Thymus (tissue), 11 donors: Measurements from ENCODE around the gene CALU. TPM values are rescaled to one million over a fixed set of nuclear protein-coding genes. Genes with fewer than 3 reads are reported as not detected.

ENCODE experiments used
- DNase-seq, 9 donors: peaks; one replicate each; pipeline ENCODE4 v3.0.0-alpha.2; 2013; ENCODE audit warnings: low spot score in 9 of 9, low read depth in 6 of 9, missing footprints in 1 of 9
- H3K27ac ChIP-seq, 2 donors: one replicate each; pipeline ENCODE4 v1.5.1; 2013; ENCODE audit warnings: control low read depth in 1 of 2, low read depth in 1 of 2, low read length in 1 of 2, mild to moderate bottlenecking in 1 of 2, moderate library complexity in 1 of 2
- H3K27me3 ChIP-seq, 2 donors: one replicate each; pipeline ENCODE4 v1.5.1; 2013; ENCODE audit warnings: low read length in 1 of 2; ENCODE audit not compliant: control insufficient read depth in 2 of 2, insufficient read depth in 1 of 2
- H3K36me3 ChIP-seq, 2 donors: one replicate each; pipeline ENCODE4 v1.5.1; 2013; ENCODE audit warnings: low read length in 1 of 2, mild to moderate bottlenecking in 1 of 2, moderate library complexity in 1 of 2; ENCODE audit not compliant: control insufficient read depth in 2 of 2, insufficient read depth in 2 of 2
- H3K4me1 ChIP-seq, 2 donors: one replicate each; pipeline ENCODE4 v1.5.1; 2013; ENCODE audit warnings: low read length in 2 of 2; ENCODE audit not compliant: control insufficient read depth in 2 of 2, insufficient read depth in 2 of 2
- H3K4me3 ChIP-seq, 2 donors: one replicate each; pipeline ENCODE4 v1.5.1; 2013; ENCODE audit warnings: low read length in 2 of 2, control low read depth in 1 of 2, mild to moderate bottlenecking in 1 of 2
- H3K9me3 ChIP-seq, 2 donors: one replicate each; pipeline ENCODE4 v1.5.1; 2013; ENCODE audit warnings: low read length in 1 of 2, mild to moderate bottlenecking in 1 of 2; ENCODE audit not compliant: control insufficient read depth in 2 of 2, insufficient read depth in 1 of 2
- WGBS: extraction: QIAGEN DNeasy Blood & Tissue Kit; methylation state at CpG from one replicate; pipeline ENCODE4 v1.1.7; 2013; 5-methylcytosine and 5-hydroxymethylcytosine counted together
- polyA plus RNA-seq: library from polyadenylated mRNA; stranded (reverse); fragments of 200-250 nt; gene quantifications from one replicate; pipeline ENCODE4 v1.2.3, GENCODE V29; 2013
- total RNA-seq: library from RNA; stranded (reverse); fragments of 120-200 nt; gene quantifications from one replicate; pipeline ENCODE4 v1.2.4, GENCODE V29; 2013
- donor health status: healthy.

CALU gene
- total and polyA plus RNA-seq, 2 donors: 22.2 to 44.4 TPM

DNA sequence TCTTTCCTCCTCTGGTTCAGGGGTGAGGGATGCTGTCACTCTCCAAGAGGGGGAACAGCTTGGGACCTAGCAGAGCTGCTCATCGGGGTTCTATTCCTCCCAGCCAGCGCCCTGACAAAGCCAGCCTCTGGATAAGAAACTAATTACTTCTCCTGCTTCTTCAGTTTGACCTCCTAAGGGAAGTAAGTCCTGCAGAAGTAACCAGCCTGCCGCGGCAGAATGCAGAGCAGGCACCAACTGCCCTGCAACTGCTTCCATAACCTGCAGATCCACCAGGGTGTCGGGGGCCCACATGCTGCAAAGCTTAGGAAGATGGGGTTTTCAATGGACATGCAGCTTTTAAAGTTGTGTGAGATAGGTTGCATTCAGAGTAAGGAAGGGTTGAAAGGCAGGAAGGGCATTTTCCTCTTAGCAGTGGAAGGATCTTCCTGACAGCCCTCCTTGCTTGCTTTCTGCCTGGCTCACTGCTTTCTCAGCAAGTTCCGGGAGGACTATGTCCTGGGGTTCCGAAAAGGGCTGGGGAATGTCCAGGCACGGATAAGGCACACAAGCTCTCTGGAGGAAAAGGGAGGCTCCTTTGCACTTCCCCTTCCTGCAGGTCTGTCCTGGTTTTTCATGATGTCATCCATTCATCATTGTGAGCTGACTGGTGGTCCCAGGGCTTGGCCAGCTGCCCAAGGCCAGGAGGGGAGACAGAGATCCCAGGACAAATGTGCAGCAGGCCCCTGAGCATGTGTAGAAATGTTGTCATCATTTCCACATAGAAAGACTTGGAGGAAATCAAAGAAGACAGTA is 24.3 kb upstream of the CALU start:
- no peaks in the 10 kb centered on the region for H3K9me3 ChIP-seq
- WGBS: 65% methylated on average over 8 of the region's 8 CpGs

DNA sequence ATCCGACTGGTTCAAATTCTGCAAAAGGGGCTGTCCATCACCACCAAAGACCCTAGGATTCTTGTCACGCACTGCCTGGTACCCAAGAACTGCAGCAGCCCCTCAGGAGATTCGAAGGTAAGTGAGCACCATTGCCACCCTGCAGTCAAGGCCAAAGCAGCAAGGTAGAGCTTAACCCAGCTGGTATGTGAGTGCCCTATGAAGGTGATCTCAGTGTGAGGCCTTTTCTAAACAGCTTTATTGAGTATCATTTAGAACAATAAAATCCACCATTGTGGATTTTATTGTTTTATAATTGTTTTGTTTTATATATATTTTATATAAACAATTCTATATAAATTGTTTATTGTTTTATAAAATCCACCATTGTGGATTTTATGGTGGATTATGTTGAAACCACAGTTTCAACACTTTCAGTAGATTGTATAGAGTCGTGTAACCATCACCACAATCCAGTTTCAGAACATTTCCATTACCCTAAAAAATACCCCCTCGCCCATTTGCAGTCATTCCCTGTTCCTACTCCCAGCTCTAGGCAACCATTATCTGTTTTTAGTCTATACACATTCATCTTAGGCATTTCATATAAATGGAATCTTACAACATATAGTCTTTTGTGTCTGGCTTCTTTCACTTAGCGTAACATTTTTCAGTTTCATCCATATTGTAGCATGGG is 20.1 kb upstream of the CALU start:
- H3K27ac ChIP-seq: no peak overlapping the region
- 97% methylated on average over 6 of the region's 6 CpGs for WGBS

More for the DNA sequence above, 24.3 kb upstream of the CALU start:
- Histone ChIP-seq H3K4me3 (no peak overlapping the region), H3K27ac (no peak overlapping the region), H3K27me3 (peaks cover 0 to 11% of the 10 kb centered on the region in 2 donors), H3K36me3 (no peaks in the 10 kb centered on the region), H3K4me1 (no peaks in the 10 kb centered on the region)
- no peak for DNase-seq

DNA sequence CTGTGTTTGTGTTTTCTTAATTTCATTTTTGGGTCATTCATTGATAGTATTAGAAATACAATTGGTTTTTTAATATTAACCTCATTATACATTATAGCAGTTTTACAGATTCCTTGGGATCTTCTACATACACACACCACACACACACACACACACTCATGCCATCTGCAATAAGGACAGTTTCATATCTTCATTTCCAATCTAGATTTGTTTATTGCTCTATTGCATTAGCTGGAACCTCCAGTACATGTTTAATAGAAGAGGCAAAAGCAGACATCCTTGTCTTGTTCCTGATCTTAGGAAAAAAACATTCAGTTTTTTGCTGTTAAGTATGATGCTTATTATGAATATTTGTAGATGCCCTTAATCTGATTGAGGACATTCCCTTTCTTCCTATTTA is 17.8 kb upstream of the CALU start:
- H3K27ac ChIP-seq: no peak overlapping the region
- no peaks in the 10 kb centered on the region for H3K9me3 ChIP-seq
- H3K4me1 ChIP-seq: no peaks in the 10 kb centered on the region
- no peak overlapping the region for H3K4me3 ChIP-seq
- no peaks in the 10 kb centered on the region for H3K36me3 ChIP-seq
- H3K27me3 ChIP-seq: peaks cover 0 to 8% of the 10 kb centered on the region in 2 donors
- DNase-seq: no peak

More for the DNA sequence above, 20.1 kb upstream of the CALU start:
- no peaks in the 10 kb centered on the region for H3K36me3 ChIP-seq
- peaks cover 0 to 19% of the 10 kb centered on the region in 2 donors for H3K27me3 ChIP-seq
- no peak overlapping the region for H3K4me3 ChIP-seq
- no peak for DNase-seq
- no peaks in the 10 kb centered on the region for H3K4me1 ChIP-seq
- no peaks in the 10 kb centered on the region for H3K9me3 ChIP-seq

DNA sequence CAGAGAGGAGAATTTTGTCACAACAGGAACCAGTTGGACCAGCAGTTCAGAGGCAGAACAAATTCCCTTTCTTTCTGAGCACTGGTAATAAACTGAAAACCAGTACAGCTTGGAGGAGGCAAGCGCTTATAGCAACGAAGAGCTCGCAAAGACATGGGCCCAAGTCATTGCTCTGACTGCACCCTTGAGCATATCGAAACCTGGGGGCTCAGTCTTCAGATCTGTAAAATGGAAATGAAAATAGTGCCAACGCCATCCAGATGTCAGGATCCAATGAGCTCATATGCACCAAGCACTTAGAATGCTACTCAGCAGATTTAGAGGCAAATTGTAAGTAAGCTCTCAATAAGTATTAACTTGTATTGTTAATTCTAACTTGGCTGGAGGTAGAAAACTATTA is 14.4 kb upstream of the CALU start:
- H3K4me1 ChIP-seq: no peaks in the 10 kb centered on the region
- no peaks in the 10 kb centered on the region for H3K9me3 ChIP-seq
- no peak overlapping the region for H3K4me3 ChIP-seq
- DNase-seq: no peak
- H3K27ac ChIP-seq: no peak overlapping the region
- peaks cover 0 to 8% of the 10 kb centered on the region in 2 donors for H3K27me3 ChIP-seq
- WGBS: 98% methylated on average over 5 of the region's 5 CpGs
- no peaks in the 10 kb centered on the region for H3K36me3 ChIP-seq

DNA sequence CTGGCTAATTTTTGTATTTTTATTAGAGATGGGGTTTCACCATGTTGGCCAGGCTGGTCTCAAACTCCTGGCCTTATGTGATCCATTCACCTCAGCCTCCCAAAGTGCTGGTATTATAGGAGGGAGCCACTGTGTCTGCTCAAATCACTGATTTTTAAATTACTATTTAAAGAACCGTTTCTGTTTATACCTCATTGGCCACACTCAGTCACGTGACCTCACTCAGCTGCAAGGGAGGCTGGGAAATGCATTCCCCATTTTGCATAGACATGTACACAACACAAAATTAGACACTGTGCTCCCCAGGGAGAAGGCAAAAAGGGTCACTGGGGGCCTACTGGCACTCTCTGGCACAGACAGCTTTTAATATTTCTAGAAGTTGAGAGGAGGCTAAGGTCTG is 13.6 kb upstream of the CALU start:
- no peak for DNase-seq
- H3K27ac ChIP-seq: no peak overlapping the region
- no peak overlapping the region for H3K4me3 ChIP-seq
- no peaks in the 10 kb centered on the region for H3K36me3 ChIP-seq
- peaks cover 0 to 8% of the 10 kb centered on the region in 2 donors for H3K27me3 ChIP-seq
- no peaks in the 10 kb centered on the region for H3K9me3 ChIP-seq
- H3K4me1 ChIP-seq: no peaks in the 10 kb centered on the region
- 97% methylated on average over 2 of the region's 2 CpGs for WGBS

DNA sequence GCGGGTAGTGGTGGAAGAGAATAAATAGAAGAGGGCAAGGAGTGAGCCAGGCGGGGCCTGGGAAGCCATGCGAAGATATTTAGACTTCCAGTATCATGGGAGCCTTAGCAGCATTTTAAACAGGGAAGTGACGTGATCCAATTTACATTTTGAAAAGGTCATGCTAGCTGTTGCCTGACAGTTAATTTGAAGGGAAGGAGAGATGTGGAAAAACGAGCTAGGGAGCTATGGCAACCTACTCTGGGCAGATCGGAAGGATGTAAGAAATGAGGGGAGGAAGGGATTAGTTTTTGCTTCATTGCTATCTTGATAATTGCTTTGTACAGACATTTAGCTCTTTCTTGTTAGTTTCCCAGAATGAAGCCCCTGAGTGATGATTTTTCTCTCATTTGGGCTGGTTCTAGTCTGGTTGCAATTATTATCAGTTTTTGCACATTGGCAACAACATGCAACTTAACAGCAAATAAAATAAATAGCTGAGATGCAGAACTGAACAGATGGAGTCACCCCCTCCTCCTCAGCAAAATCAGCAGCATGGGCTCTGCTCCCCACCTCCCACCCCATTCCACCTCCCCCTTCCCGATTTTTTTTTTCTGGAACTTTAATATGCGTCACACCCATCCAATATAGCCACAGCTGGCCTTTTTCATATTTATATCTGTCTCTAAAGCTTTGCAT is 13.0 kb upstream of the CALU start:
- WGBS: 92% methylated on average over 8 of the region's 8 CpGs
- H3K4me3 ChIP-seq: no peak overlapping the region
- no peak for DNase-seq
- no peaks in the 10 kb centered on the region for H3K4me1 ChIP-seq
- H3K27me3 ChIP-seq: peaks cover 0 to 6% of the 10 kb centered on the region in 2 donors
- no peaks in the 10 kb centered on the region for H3K9me3 ChIP-seq
- H3K27ac ChIP-seq: no peak overlapping the region
- no peaks in the 10 kb centered on the region for H3K36me3 ChIP-seq

DNA sequence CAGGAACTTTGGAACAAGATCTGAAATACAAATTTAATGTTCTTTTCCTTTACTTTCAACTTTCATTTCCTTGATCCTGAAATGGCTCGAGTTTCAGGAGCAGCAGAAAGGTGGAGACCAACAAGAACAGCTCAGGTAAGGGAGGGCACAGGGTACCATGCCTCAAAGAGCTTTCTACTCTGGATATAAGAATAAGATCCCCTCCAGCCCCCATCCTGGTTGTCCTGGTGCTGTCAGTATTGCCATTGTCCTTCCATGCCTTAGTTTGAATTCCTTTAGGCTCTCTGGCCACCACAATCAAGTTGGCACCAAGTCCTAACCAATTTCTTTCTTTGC is 12.5 kb upstream of the CALU start:
- WGBS: 71% methylated on average over 1 of the region's 1 CpG
- Histone ChIP-seq H3K27me3 (peaks cover 0 to 6% of the 10 kb centered on the region in 2 donors), H3K36me3 (no peaks in the 10 kb centered on the region), H3K4me1 (no peaks in the 10 kb centered on the region), H3K27ac (no peak overlapping the region), H3K4me3 (no peak overlapping the region), H3K9me3 (no peaks in the 10 kb centered on the region)
- DNase-seq: no peak

DNA sequence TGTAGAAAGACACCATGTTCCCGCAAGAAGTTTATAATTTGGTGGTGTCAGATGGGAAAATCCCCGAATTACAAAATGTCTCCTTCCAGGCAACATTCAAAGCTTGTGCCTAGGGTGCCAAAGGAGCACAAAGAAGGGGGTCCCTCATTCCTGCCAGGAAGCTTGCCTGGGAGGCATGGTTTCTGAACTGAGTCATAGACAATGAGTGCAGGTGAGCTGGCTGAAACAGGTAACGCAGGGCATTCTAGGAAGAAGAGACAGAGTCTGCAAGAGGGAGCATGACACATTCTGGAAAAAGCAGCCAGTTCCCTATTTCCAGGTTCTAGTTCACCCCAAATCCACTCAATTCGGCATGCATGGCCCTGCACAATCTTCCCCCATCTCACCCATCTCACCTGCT is 11.9 kb upstream of the CALU start:
- DNase-seq: no peak
- 96% methylated on average over 4 of the region's 4 CpGs for WGBS
- Histone ChIP-seq H3K4me3 (no peak overlapping the region), H3K36me3 (no peaks in the 10 kb centered on the region), H3K4me1 (no peaks in the 10 kb centered on the region), H3K27ac (no peak overlapping the region), H3K9me3 (no peaks in the 10 kb centered on the region), H3K27me3 (peaks cover 0 to 4% of the 10 kb centered on the region in 2 donors)

DNA sequence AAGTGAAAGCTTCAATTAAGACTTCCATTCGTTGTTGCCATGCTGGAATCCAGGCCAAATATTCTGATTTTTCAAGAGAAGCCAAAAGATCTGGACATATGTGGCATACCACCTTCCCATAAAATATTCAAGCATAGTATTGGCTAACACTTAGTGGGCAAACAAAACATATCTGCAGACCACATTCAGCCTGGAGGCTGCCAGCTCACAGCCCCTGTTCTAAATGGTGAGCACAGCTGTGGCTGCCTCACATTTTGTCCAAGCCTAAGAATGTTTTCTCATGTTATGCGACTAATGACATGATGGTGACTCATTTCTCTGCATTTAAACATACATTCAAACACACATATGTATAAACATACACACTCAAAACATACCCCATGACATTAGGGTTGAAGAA is 10.6 kb upstream of the CALU start:
- no peaks in the 10 kb centered on the region for H3K9me3 ChIP-seq
- no peak overlapping the region for H3K27ac ChIP-seq
- no peak overlapping the region for H3K4me3 ChIP-seq
- no peaks in the 10 kb centered on the region for H3K4me1 ChIP-seq
- no peaks in the 10 kb centered on the region for H3K27me3 ChIP-seq
- no peaks in the 10 kb centered on the region for H3K36me3 ChIP-seq
- WGBS: 86% methylated on average over 2 of the region's 2 CpGs
- no peak for DNase-seq
